ENCODE data around the gene CEMIP.

DNA sequence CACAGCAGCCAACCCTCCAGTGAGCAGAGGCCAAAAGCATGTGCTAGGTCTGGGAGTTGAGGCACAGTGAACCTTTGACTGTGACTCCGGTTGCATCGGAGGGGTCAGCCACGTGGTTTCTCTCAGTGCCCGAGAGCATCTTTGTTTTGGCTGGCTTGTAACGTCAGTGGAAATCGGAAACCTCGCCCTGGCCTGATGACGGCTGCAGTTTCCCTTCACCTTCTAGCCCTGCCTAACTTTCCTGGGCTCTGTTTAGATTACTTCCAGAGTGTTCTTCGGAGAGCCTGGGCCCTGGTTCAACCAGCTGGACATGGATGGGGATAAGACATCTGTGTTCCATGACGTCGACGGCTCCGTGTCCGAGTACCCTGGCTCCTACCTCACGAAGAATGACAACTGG is 153.8 kb downstream of the CEMIP start:
- TF ChIP-seq XBP1 (CRISPR knock-in tag; IDR thresholded peaks at IDR 0.05), result no peak
- TF ChIP-seq PTBP1 (IDR thresholded peaks at IDR 0.05; ENCODE audit: low read depth, low read length, poor library complexity, severe bottlenecking), result no peak
- TF ChIP-seq, protein P1, sequence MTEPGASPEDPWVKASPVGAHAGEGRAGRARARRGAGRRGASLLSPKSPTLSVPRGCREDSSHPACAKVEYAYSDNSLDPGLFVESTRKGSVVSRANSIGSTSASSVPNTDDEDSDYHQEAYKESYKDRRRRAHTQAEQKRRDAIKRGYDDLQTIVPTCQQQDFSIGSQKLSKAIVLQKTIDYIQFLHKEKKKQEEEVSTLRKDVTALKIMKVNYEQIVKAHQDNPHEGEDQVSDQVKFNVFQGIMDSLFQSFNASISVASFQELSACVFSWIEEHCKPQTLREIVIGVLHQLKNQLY (CRISPR knock-in tag; IDR thresholded peaks at IDR 0.05), result no peak
- no peak for TF ChIP-seq SP1 (IDR thresholded peaks at IDR 0.05)
- no peak for TF ChIP-seq SP1 (CRISPR knock-in tag; IDR thresholded peaks at IDR 0.05)
- no peak for TF ChIP-seq GATAD1 (CRISPR knock-in tag; IDR thresholded peaks at IDR 0.05)
